Endothelial cell of umbilical vein (primary cell): ENCODE results near the gene RASAL2. TPM values are rescaled to one million over a fixed set of nuclear protein-coding genes. Genes with fewer than 3 reads are reported as not detected.

Source experiments
- BruUV-seq: library from RNA; stranded (reverse); fragments of 400-500 nt; replicated peaks from 2 replicates; lab custom pipeline; 2021; lab: Mats Ljungman, UMichigan
- CTCF ChIA-PET: fragments of 300-600, 350-600 bp; sonication (Branson Sonifier 250); formaldehyde crosslinking; loops from one replicate; lab custom pipeline; 2021; ENCODE audit warnings: antibody characterized with exemption, inconsistent platforms; lab: Charles Lee
- POLR2A ChIA-PET: fragments of 300-600, 350-600 bp; sonication (Branson Sonifier 250); formaldehyde crosslinking; loops from one replicate; lab custom pipeline; 2021; ENCODE audit warnings: antibody characterized with exemption, inconsistent platforms; lab: Charles Lee
- DNase-seq: peaks from one replicate; pipeline ENCODE4 v3.0.0-alpha.2; 2011; ENCODE audit warnings: low read depth, low spot score
- FAIRE-seq: peaks from 2 replicates; lab custom pipeline; 2011; peaks lifted over from hg19 to GRCh38; lab: Jason Lieb, UNC
- H2AFZ ChIP-seq: 2 replicates; pipeline ENCODE4 v1.6.0; 2012; ENCODE audit warnings: low read depth, low read length, control low read depth, inconsistent platforms
- H3K27ac ChIP-seq: 2 replicates; pipeline ENCODE4 v1.5.1; 2011; ENCODE audit warnings: low read depth, mild to moderate bottlenecking, control low read depth, low read length, moderate library complexity; ENCODE audit not compliant: insufficient read depth
- H3K27me3 ChIP-seq, 2 experiments: 2 replicates each; pipeline versions ENCODE4 v1.6.0 to v1.6.1; 2011; ENCODE audit warnings: low read length in 2 of 2, mixed read lengths in 1 of 2; ENCODE audit not compliant: control insufficient read depth in 2 of 2, insufficient read depth in 2 of 2
- H3K36me3 ChIP-seq, 2 experiments: 2 replicates in 1 of 2; 3 replicates in 1 of 2; pipeline ENCODE4 v1.5.1; 2011; ENCODE audit warnings: low read length in 2 of 2, mild to moderate bottlenecking in 1 of 2, moderate library complexity in 1 of 2; ENCODE audit not compliant: control insufficient read depth in 2 of 2, insufficient read depth in 2 of 2; ENCODE audit errors: extremely low read depth in 1 of 2
- H3K4me1 ChIP-seq: 3 replicates; pipeline ENCODE4 v1.5.1; 2011; ENCODE audit warnings: mild to moderate bottlenecking, low read length; ENCODE audit not compliant: control insufficient read depth, insufficient read depth; ENCODE audit errors: extremely low read depth
- H3K4me2 ChIP-seq: 2 replicates; pipeline ENCODE4 v1.6.1; 2011; ENCODE audit warnings: low read length, control low read depth, mixed read lengths; ENCODE audit not compliant: insufficient read depth
- H3K4me3 ChIP-seq, 3 experiments: fragments of 200-600 bp in 1 of 3; sonication (generic), shearing (Covaris generic) in 1 of 3; replicated peaks in 1 of 3; 2 replicates each; pipeline ENCODE4 v1.5.1; 2011 to 2016; ENCODE audit warnings: control low read depth in 3 of 3, low read length in 3 of 3, mild to moderate bottlenecking in 2 of 3, inconsistent platforms in 1 of 3, low read depth in 1 of 3, moderate library complexity in 1 of 3; ENCODE audit not compliant: insufficient read depth in 1 of 3
- H3K79me2 ChIP-seq: 2 replicates; pipeline ENCODE4 v1.6.0; 2012; ENCODE audit warnings: low read length, inconsistent platforms; ENCODE audit not compliant: control insufficient read depth, insufficient read depth
- H3K9ac ChIP-seq: replicated peaks from 2 replicates; pipeline ENCODE3; 2011; ENCODE audit warnings: low read length, control low read depth; ENCODE audit not compliant: insufficient read depth; ENCODE audit errors: extremely low read depth
- H3K9me1 ChIP-seq: replicated peaks from 3 replicates; pipeline ENCODE4 v1.6.0; 2011; ENCODE audit warnings: mild to moderate bottlenecking, low read length; ENCODE audit not compliant: control insufficient read depth, insufficient read depth; ENCODE audit errors: extremely low read depth
- H3K9me3 ChIP-seq: replicated peaks from 2 replicates; pipeline ENCODE4 v1.5.1; 2012; ENCODE audit warnings: low read length, inconsistent platforms; ENCODE audit not compliant: control insufficient read depth, insufficient read depth
- H4K20me1 ChIP-seq: replicated peaks from 2 replicates; pipeline ENCODE3; 2011; ENCODE audit warnings: mild to moderate bottlenecking, low read length; ENCODE audit not compliant: control insufficient read depth, insufficient read depth; ENCODE audit errors: extremely low read depth
- EZH2 ChIP-seq: IDR thresholded peaks from 2 replicates; pipeline ENCODE4 v1.6.1; 2012; ENCODE audit warnings: borderline replicate concordance, low read depth, mild to moderate bottlenecking, moderate library complexity, low read length, inconsistent platforms; ENCODE audit not compliant: severe bottlenecking
- FOS ChIP-seq: IDR thresholded peaks from 2 replicates; pipeline ENCODE4 v1.6.1; 2011; ENCODE audit warnings: mild to moderate bottlenecking, low read length, moderate library complexity, borderline replicate concordance; ENCODE audit not compliant: insufficient read depth
- GATA2 ChIP-seq: IDR thresholded peaks from 2 replicates; pipeline ENCODE4 v1.7.0; 2011; ENCODE audit warnings: low read depth, mild to moderate bottlenecking, moderate library complexity, mixed read lengths, low read length; ENCODE audit not compliant: insufficient read length, insufficient read depth
- JUN ChIP-seq: IDR thresholded peaks from 2 replicates; pipeline ENCODE4 v1.6.1; 2011; ENCODE audit warnings: borderline replicate concordance, low read depth; ENCODE audit not compliant: insufficient read length, insufficient read depth
- MYC ChIP-seq: IDR thresholded peaks from one replicate; pipeline ENCODE4 v1.6.1; 2011; ENCODE audit warnings: mild to moderate bottlenecking, low read depth, low read length
- POLR2A ChIP-seq: IDR thresholded peaks from 2 replicates; pipeline ENCODE4 v1.6.1; 2012; ENCODE audit warnings: low read depth, mild to moderate bottlenecking, control low read depth, low read length
- POLR2AphosphoS5 ChIP-seq: IDR thresholded peaks from 2 replicates; pipeline ENCODE4 v1.6.1; 2012; ENCODE audit warnings: low read depth, mild to moderate bottlenecking, control low read depth, low read length, moderate library complexity; ENCODE audit not compliant: insufficient read depth
- dilution Hi-C: fragments of 300-500 bp; cut with MboI; formaldehyde crosslinking; loops from one replicate; pipeline ENCODE4 v1.15.0; 2019; ENCODE audit warnings: low sequenced_read_pairs; ENCODE audit not compliant: extremely low pct_ligation_motif_present
- intact Hi-C: fragments of 100-400 bp; cut with micrococcal nuclease; formaldehyde crosslinking; loops from one replicate; pipeline ENCODE4 v1.10.0; 2022
- polyA plus RNA-seq, 4 experiments: library from polyadenylated mRNA; depleted of rRNA in 3 of 4; stranded (reverse) in 3 of 4; unstranded in 1 of 4; fragments of >200 nt; gene quantifications; 2 replicates each; pipeline versions ENCODE4 v1.2.1 to v1.2.3, GENCODE V29; 2011 to 2012; ENCODE audit warnings: missing spikeins in 1 of 4
- total RNA-seq: library from RNA; stranded (reverse); gene quantifications from 2 replicates; pipeline ENCODE4 v1.2.3, GENCODE V29; 2021
- TF ChIP-seq, protein P1 (sequence below): IDR thresholded peaks from 2 replicates; pipeline ENCODE4 v1.6.1; 2011; ENCODE audit not compliant: insufficient read depth, insufficient read length
- TF ChIP-seq, protein P2 (sequence below), 2 donors: IDR thresholded peaks; 1 replicate in 1 of 2; 2 replicates in 1 of 2; pipeline ENCODE4 v1.5.1; 2011; ENCODE audit warnings: low read length in 2 of 2, mild to moderate bottlenecking in 2 of 2, moderate library complexity in 2 of 2, control low read depth in 1 of 2, inconsistent platforms in 1 of 2, low read depth in 1 of 2; ENCODE audit not compliant: insufficient read depth in 1 of 2; ENCODE audit errors: extremely low read depth in 1 of 2

Gene RASAL2
- total and polyA plus RNA-seq, 2 donors (not counting 3 experiments of a cell fraction or from before 2014, with no cell fraction given): 12.5 to 15.5 TPM

DNA sequence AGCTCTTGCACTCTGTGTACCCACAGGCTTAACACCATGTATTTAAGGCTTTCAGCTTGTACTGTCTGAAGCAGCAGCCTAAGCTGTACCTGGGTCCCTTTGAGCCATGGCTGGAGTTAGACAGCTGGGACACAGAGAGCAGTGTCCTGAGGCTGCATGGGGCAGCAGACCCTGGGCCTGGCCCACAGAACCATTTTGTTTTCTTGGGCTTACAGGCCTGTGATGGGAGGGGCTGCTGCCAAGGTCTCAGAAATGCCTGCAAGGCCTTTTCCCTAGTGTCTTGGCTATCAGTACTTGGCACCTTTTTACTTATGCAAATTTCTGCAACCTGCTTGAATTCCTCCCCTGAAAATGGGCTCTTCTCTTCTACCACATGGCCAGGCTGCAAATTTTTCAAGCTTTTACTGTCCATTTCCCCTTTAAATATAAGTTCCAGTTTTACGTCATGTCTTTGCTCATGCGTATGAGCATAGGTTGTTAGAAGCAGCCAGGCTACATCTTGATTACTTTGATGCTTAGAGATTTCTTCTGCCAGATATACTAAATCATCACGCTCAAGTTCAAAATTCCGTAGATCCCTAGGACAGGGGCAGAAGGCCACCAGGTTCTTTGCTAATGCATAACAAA, 259.0 kb downstream of the RASAL2 start:
- DNase-seq (no peak), FAIRE-seq (no peak)
- no peaks in the 10 kb centered on the region for H3K36me3 ChIP-seq
- no peak overlapping the region for H3K4me2 ChIP-seq
- H3K4me1 ChIP-seq: no peaks in the 10 kb centered on the region
- TF ChIP-seq POLR2AphosphoS5 (no peak), MYC (no peak), POLR2A (no peak), FOS (no peak), EZH2 (no peak), JUN (no peak), GATA2 (no peak)
- TF ChIP-seq, protein P1, sequence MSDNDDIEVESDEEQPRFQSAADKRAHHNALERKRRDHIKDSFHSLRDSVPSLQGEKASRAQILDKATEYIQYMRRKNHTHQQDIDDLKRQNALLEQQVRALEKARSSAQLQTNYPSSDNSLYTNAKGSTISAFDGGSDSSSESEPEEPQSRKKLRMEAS: no peak
- TF ChIP-seq, protein P2, sequence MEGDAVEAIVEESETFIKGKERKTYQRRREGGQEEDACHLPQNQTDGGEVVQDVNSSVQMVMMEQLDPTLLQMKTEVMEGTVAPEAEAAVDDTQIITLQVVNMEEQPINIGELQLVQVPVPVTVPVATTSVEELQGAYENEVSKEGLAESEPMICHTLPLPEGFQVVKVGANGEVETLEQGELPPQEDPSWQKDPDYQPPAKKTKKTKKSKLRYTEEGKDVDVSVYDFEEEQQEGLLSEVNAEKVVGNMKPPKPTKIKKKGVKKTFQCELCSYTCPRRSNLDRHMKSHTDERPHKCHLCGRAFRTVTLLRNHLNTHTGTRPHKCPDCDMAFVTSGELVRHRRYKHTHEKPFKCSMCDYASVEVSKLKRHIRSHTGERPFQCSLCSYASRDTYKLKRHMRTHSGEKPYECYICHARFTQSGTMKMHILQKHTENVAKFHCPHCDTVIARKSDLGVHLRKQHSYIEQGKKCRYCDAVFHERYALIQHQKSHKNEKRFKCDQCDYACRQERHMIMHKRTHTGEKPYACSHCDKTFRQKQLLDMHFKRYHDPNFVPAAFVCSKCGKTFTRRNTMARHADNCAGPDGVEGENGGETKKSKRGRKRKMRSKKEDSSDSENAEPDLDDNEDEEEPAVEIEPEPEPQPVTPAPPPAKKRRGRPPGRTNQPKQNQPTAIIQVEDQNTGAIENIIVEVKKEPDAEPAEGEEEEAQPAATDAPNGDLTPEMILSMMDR (IDR thresholded peaks at IDR 0.05; ENCODE audit: extremely low read depth in 1 of 2, insufficient read depth in 1 of 2, low read depth in 1 of 2, low read length in 2 of 2): no peak
- CTCF ChIA-PET: no interaction called here
- POLR2A ChIA-PET: no interaction called here
- intact Hi-C loops (no loop called here), dilution Hi-C loops (no loop called here)
- H3K9ac ChIP-seq: no peak overlapping the region
- no TSS peak for BruUV-seq
- H3K79me2 ChIP-seq: no peaks in the 10 kb centered on the region
- H4K20me1 ChIP-seq: no peaks in the 10 kb centered on the region
- no peaks in the 10 kb centered on the region for H3K27me3 ChIP-seq
- no peak overlapping the region for H3K4me3 ChIP-seq
- H2AFZ ChIP-seq: no peak overlapping the region
- no peaks in the 10 kb centered on the region for H3K9me3 ChIP-seq
- no peaks in the 10 kb centered on the region for H3K9me1 ChIP-seq
- H3K27ac ChIP-seq: no peak overlapping the region
